ENCODE results near the gene ADIPOQ.
"Not testable (repeated sequence)": the region's sequence is repeated elsewhere in the genome, so short reads cannot be mapped to it uniquely, and the experiment has no call there.

Gene ADIPOQ

GRCh38 chr3:186882881-186883685 lies 40.6 kb downstream of the ADIPOQ start:
- no peak overlapping the region for H3K23ac ChIP-seq (ENCODE audit: low read length)
- no peak overlapping the region for H2AFZ ChIP-seq (ENCODE audit: insufficient read depth, low read length, poor library complexity)
- peak; percentile 61 to 85 for DNase-seq
- no peak overlapping the region for H3K4me2 ChIP-seq (ENCODE audit: low read length)
- no peak overlapping the region for H3K27ac ChIP-seq (ENCODE audit: low read depth, low read length)
- H3K9ac ChIP-seq (ENCODE audit: low read length), result no peak overlapping the region
- no peak overlapping the region for H2BK120ac ChIP-seq (ENCODE audit: insufficient read depth, low read length, poor library complexity)
- H3K79me1 ChIP-seq (ENCODE audit: low read length), result peaks cover 2% of the 10 kb centered on the region
- H2BK5ac ChIP-seq (ENCODE audit: low read depth, low read length, poor library complexity), result no peak overlapping the region
- H3K79me2 ChIP-seq (ENCODE audit: control insufficient read depth, insufficient read depth, low read length, poor library complexity), result no peaks in the 10 kb centered on the region
- H3K14ac ChIP-seq (ENCODE audit: low read length), result no peak overlapping the region
- no peak overlapping the region for H2BK12ac ChIP-seq (ENCODE audit: low read length)
- no CpG with 5 or more reads among the region's 6 CpGs for WGBS (ENCODE audit: extremely low coverage, insufficient coverage, insufficient read length)
- no peaks in the 10 kb centered on the region for H3K27me3 ChIP-seq (ENCODE audit: insufficient read depth, low read length)
- no peak overlapping the region for H2AK5ac ChIP-seq (ENCODE audit: low read length)
- H3K4ac ChIP-seq (ENCODE audit: low read depth, low read length), result no peak overlapping the region
- H3K4me3 ChIP-seq (ENCODE audit: low read depth, low read length), result no peak overlapping the region
- no peaks in the 10 kb centered on the region for H3K9me3 ChIP-seq (ENCODE audit: insufficient read depth, low read depth, low read length)
- no peak overlapping the region for H4K91ac ChIP-seq (ENCODE audit: low read depth, low read length)
- H4K12ac ChIP-seq (ENCODE audit: low read depth, low read length), result no peak overlapping the region
- peaks cover 4 to 8% of the 10 kb centered on the region in 2 experiments for H3K4me1 ChIP-seq (ENCODE audit: control insufficient read depth in 1 of 2, insufficient read depth in 2 of 2, low read length in 2 of 2)
- no peak overlapping the region for H3K18ac ChIP-seq (ENCODE audit: low read length)
- H4K8ac ChIP-seq (ENCODE audit: low read depth, low read length), result no peak overlapping the region
- H3K36me3 ChIP-seq (ENCODE audit: control insufficient read depth in 1 of 2, insufficient read depth in 2 of 2, low read length in 2 of 2), result no peaks in the 10 kb centered on the region

- no peak overlapping the region for H3K23ac ChIP-seq (ENCODE audit: low read length)
- H3K79me1 ChIP-seq (ENCODE audit: low read length), result peaks cover 2% of the 10 kb centered on the region
- H4K8ac ChIP-seq (ENCODE audit: low read depth, low read length), result no peak overlapping the region
- no peak for DNase-seq
- no peak overlapping the region for H3K27ac ChIP-seq (ENCODE audit: low read depth, low read length)
- peaks cover 4 to 8% of the 10 kb centered on the region in 2 experiments for H3K4me1 ChIP-seq (ENCODE audit: control insufficient read depth in 1 of 2, insufficient read depth in 2 of 2, low read length in 2 of 2)
- no peaks in the 10 kb centered on the region for H3K9me3 ChIP-seq (ENCODE audit: insufficient read depth, low read depth, low read length)
- H3K14ac ChIP-seq (ENCODE audit: low read length), result no peak overlapping the region
- H3K9ac ChIP-seq (ENCODE audit: low read length), result no peak overlapping the region
- no peaks in the 10 kb centered on the region for H3K36me3 ChIP-seq (ENCODE audit: control insufficient read depth in 1 of 2, insufficient read depth in 2 of 2, low read length in 2 of 2)
- H3K4me2 ChIP-seq (ENCODE audit: low read length), result no peak overlapping the region
- H3K18ac ChIP-seq (ENCODE audit: low read length), result no peak overlapping the region
- no peak overlapping the region for H4K12ac ChIP-seq (ENCODE audit: low read depth, low read length)
- no peak overlapping the region for H2BK120ac ChIP-seq (ENCODE audit: insufficient read depth, low read length, poor library complexity)
- H3K27me3 ChIP-seq (ENCODE audit: insufficient read depth, low read length), result no peaks in the 10 kb centered on the region
- no peak overlapping the region for H3K4me3 ChIP-seq (ENCODE audit: low read depth, low read length)
- H3K79me2 ChIP-seq (ENCODE audit: control insufficient read depth, insufficient read depth, low read length, poor library complexity), result no peaks in the 10 kb centered on the region
- no CpG with 5 or more reads among the region's 1 CpG for WGBS (ENCODE audit: extremely low coverage, insufficient coverage, insufficient read length)
- no peak overlapping the region for H2AFZ ChIP-seq (ENCODE audit: insufficient read depth, low read length, poor library complexity)
- H3K4ac ChIP-seq (ENCODE audit: low read depth, low read length), result no peak overlapping the region
- no peak overlapping the region for H2BK5ac ChIP-seq (ENCODE audit: low read depth, low read length, poor library complexity)
- H2AK5ac ChIP-seq (ENCODE audit: low read length), result no peak overlapping the region
- no peak overlapping the region for H2BK12ac ChIP-seq (ENCODE audit: low read length)
- no peak overlapping the region for H4K91ac ChIP-seq (ENCODE audit: low read depth, low read length)
These were observed 41.2 kb downstream of the ADIPOQ start for GRCh38 chr3:186883686-186884058.

- H2AK5ac ChIP-seq (ENCODE audit: low read length); H3K23ac ChIP-seq (ENCODE audit: low read length); H2BK5ac ChIP-seq (ENCODE audit: low read depth, low read length, poor library complexity); H3K79me2 ChIP-seq (ENCODE audit: control insufficient read depth, insufficient read depth, low read length, poor library complexity); H3K27ac ChIP-seq (ENCODE audit: low read depth, low read length); H3K4me1 ChIP-seq (ENCODE audit: control insufficient read depth in 1 of 2, insufficient read depth in 2 of 2, low read length in 2 of 2); H3K79me1 ChIP-seq (ENCODE audit: low read length); H2BK12ac ChIP-seq (ENCODE audit: low read length); DNase-seq; H2AFZ ChIP-seq (ENCODE audit: insufficient read depth, low read length, poor library complexity); H3K18ac ChIP-seq (ENCODE audit: low read length); H3K4me3 ChIP-seq (ENCODE audit: low read depth, low read length); H3K9me3 ChIP-seq (ENCODE audit: insufficient read depth, low read depth, low read length); H4K91ac ChIP-seq (ENCODE audit: low read depth, low read length); H4K12ac ChIP-seq (ENCODE audit: low read depth, low read length); H4K8ac ChIP-seq (ENCODE audit: low read depth, low read length); H3K9ac ChIP-seq (ENCODE audit: low read length); H3K4ac ChIP-seq (ENCODE audit: low read depth, low read length); H2BK120ac ChIP-seq (ENCODE audit: insufficient read depth, low read length, poor library complexity); H3K27me3 ChIP-seq (ENCODE audit: insufficient read depth, low read length); H3K36me3 ChIP-seq (ENCODE audit: control insufficient read depth in 1 of 2, insufficient read depth in 2 of 2, low read length in 2 of 2); H3K14ac ChIP-seq (ENCODE audit: low read length); H3K4me2 ChIP-seq (ENCODE audit: low read length): not testable (repeated sequence)
- WGBS (ENCODE audit: extremely low coverage, insufficient coverage, insufficient read length), result no CpG with 5 or more reads among the region's 29 CpGs
These were observed 42.4 kb downstream of the ADIPOQ start for GRCh38 chr3:186884868-186885267.

- Histone ChIP-seq H3K9me3 (ENCODE audit: insufficient read depth, low read depth, low read length) (no peaks in the 10 kb centered on the region), H2AK5ac (ENCODE audit: low read length) (no peak overlapping the region), H3K4ac (ENCODE audit: low read depth, low read length) (no peak overlapping the region), H2AFZ (ENCODE audit: insufficient read depth, low read length, poor library complexity) (no peak overlapping the region), H4K12ac (ENCODE audit: low read depth, low read length) (no peak overlapping the region), H4K91ac (ENCODE audit: low read depth, low read length) (no peak overlapping the region), H3K14ac (ENCODE audit: low read length) (no peak overlapping the region), H3K27me3 (ENCODE audit: insufficient read depth, low read length) (no peaks in the 10 kb centered on the region), H3K4me3 (ENCODE audit: low read depth, low read length) (no peak overlapping the region), H3K18ac (ENCODE audit: low read length) (no peak overlapping the region), H2BK120ac (ENCODE audit: insufficient read depth, low read length, poor library complexity) (no peak overlapping the region), H3K79me1 (ENCODE audit: low read length) (peaks cover 2% of the 10 kb centered on the region), H3K4me1 (ENCODE audit: control insufficient read depth in 1 of 2, insufficient read depth in 2 of 2, low read length in 2 of 2) (peaks cover 4 to 8% of the 10 kb centered on the region in 2 experiments), H2BK12ac (ENCODE audit: low read length) (no peak overlapping the region), H3K79me2 (ENCODE audit: control insufficient read depth, insufficient read depth, low read length, poor library complexity) (no peaks in the 10 kb centered on the region), H3K27ac (ENCODE audit: low read depth, low read length) (no peak overlapping the region), H3K23ac (ENCODE audit: low read length) (no peak overlapping the region), H4K8ac (ENCODE audit: low read depth, low read length) (no peak overlapping the region), H3K4me2 (ENCODE audit: low read length) (no peak overlapping the region), H2BK5ac (ENCODE audit: low read depth, low read length, poor library complexity) (no peak overlapping the region), H3K9ac (ENCODE audit: low read length) (no peak overlapping the region), H3K36me3 (ENCODE audit: control insufficient read depth in 1 of 2, insufficient read depth in 2 of 2, low read length in 2 of 2) (no peaks in the 10 kb centered on the region)
- no CpG with 5 or more reads among the region's 5 CpGs for WGBS (ENCODE audit: extremely low coverage, insufficient coverage, insufficient read length)
- DNase-seq, result no peak
These were observed 43.9 kb downstream of the ADIPOQ start for GRCh38 chr3:186886202-186886981.
